ENCODE data around the gene ITGA2B.
A peak's percentile ranks its signal among the peaks of the same experiment; 100 is the strongest.
"Not testable (repeated sequence)": the region's sequence is repeated elsewhere in the genome, so short reads cannot be mapped to it uniquely, and the experiment has no call there.

ITGA2B gene

GRCh38 chr17:44378171-44378705 lies 11.2 kb downstream of the ITGA2B start:
- FAIRE-seq: no peak
- TF ChIP-seq TAF1 (IDR thresholded peaks at IDR 0.05; ENCODE audit: borderline replicate concordance, low read depth, low read length): no peak
- TF ChIP-seq POLR2A (IDR thresholded peaks at IDR 0.05; ENCODE audit: low read depth, low read length): no peak
- no peak for TF ChIP-seq POLR2AphosphoS5 (IDR thresholded peaks at IDR 0.05; ENCODE audit: low read depth, low read length)
- DNase-seq (ENCODE audit: insufficient read length): no peak

- FAIRE-seq (no peak), DNase-seq (ENCODE audit: insufficient read length) (no peak)
- no peak for TF ChIP-seq POLR2AphosphoS5 (IDR thresholded peaks at IDR 0.05; ENCODE audit: low read depth, low read length)
- no peak for TF ChIP-seq TAF1 (IDR thresholded peaks at IDR 0.05; ENCODE audit: borderline replicate concordance, low read depth, low read length)
- no peak for TF ChIP-seq POLR2A (IDR thresholded peaks at IDR 0.05; ENCODE audit: low read depth, low read length)
Observed at GRCh38 chr17:44376779-44377178, 12.7 kb downstream of the ITGA2B start.

- peak; percentile 69 for DNase-seq (ENCODE audit: insufficient read length)
- TF ChIP-seq TAF1 (IDR thresholded peaks at IDR 0.05; ENCODE audit: borderline replicate concordance, low read depth, low read length): no peak
- no peak for TF ChIP-seq POLR2AphosphoS5 (IDR thresholded peaks at IDR 0.05; ENCODE audit: low read depth, low read length)
- TF ChIP-seq POLR2A (IDR thresholded peaks at IDR 0.05; ENCODE audit: low read depth, low read length): no peak
- FAIRE-seq: no peak
Observed at GRCh38 chr17:44376124-44376523, 13.3 kb downstream of the ITGA2B start.

- DNase-seq (ENCODE audit: insufficient read length): no peak
- no peak for FAIRE-seq
Observed at GRCh38 chr17:44375196-44376017, 14.0 kb downstream of the ITGA2B start.

GRCh38 chr17:44374306-44375195 lies 14.9 kb downstream of the ITGA2B start:
- FAIRE-seq (no peak), DNase-seq (ENCODE audit: insufficient read length) (no peak)
- no peak for TF ChIP-seq TAF1 (IDR thresholded peaks at IDR 0.05; ENCODE audit: borderline replicate concordance, low read depth, low read length)
- TF ChIP-seq POLR2AphosphoS5 (IDR thresholded peaks at IDR 0.05; ENCODE audit: low read depth, low read length): no peak
- no peak for TF ChIP-seq POLR2A (IDR thresholded peaks at IDR 0.05; ENCODE audit: low read depth, low read length)

More at GRCh38 chr17:44375196-44376017, 14.0 kb downstream of the ITGA2B start:
- TF ChIP-seq POLR2A (IDR thresholded peaks at IDR 0.05; ENCODE audit: low read depth, low read length) (no peak), TAF1 (IDR thresholded peaks at IDR 0.05; ENCODE audit: borderline replicate concordance, low read depth, low read length) (no peak), POLR2AphosphoS5 (IDR thresholded peaks at IDR 0.05; ENCODE audit: low read depth, low read length) (no peak)

- no peak for TF ChIP-seq POLR2AphosphoS5 (IDR thresholded peaks at IDR 0.05; ENCODE audit: low read depth, low read length)
- TF ChIP-seq TAF1 (IDR thresholded peaks at IDR 0.05; ENCODE audit: borderline replicate concordance, low read depth, low read length): no peak
- no peak for TF ChIP-seq POLR2A (IDR thresholded peaks at IDR 0.05; ENCODE audit: low read depth, low read length)
- DNase-seq (ENCODE audit: insufficient read length) (no peak), FAIRE-seq (no peak)
Observed at GRCh38 chr17:44372036-44372435, 17.4 kb downstream of the ITGA2B start.

GRCh38 chr17:44369414-44370023 lies 19.9 kb downstream of the ITGA2B start:
- not testable (repeated sequence) for FAIRE-seq

GRCh38 chr17:44368391-44369243 lies 20.8 kb downstream of the ITGA2B start:
- not testable (repeated sequence) for DNase-seq (ENCODE audit: insufficient read length); FAIRE-seq

More at GRCh38 chr17:44369414-44370023, 19.9 kb downstream of the ITGA2B start:
- DNase-seq (ENCODE audit: insufficient read length): not testable (repeated sequence)

GRCh38 chr17:44367231-44367979 lies 22.0 kb downstream of the ITGA2B start:
- DNase-seq (ENCODE audit: insufficient read length) (no peak), FAIRE-seq (no peak)
- TF ChIP-seq POLR2AphosphoS5 (IDR thresholded peaks at IDR 0.05; ENCODE audit: low read depth, low read length): no peak
- no peak for TF ChIP-seq TAF1 (IDR thresholded peaks at IDR 0.05; ENCODE audit: borderline replicate concordance, low read depth, low read length)
- no peak for TF ChIP-seq POLR2A (IDR thresholded peaks at IDR 0.05; ENCODE audit: low read depth, low read length)

- not testable (repeated sequence) for FAIRE-seq; DNase-seq (ENCODE audit: insufficient read length)
Observed at GRCh38 chr17:44365051-44365450, 24.4 kb downstream of the ITGA2B start.
